ENCODE data around the gene SLFNL1. TPM values are rescaled to one million over a fixed set of nuclear protein-coding genes. Genes with fewer than 3 reads are reported as not detected.
A peak's percentile ranks its signal among the peaks of the same experiment; 100 is the strongest.

Gene SLFNL1
- total and polyA plus RNA-seq, 4 experiments from 2014 or later: 0.77 to 1.6 (median 1.2) TPM; not detected in 1

DNA sequence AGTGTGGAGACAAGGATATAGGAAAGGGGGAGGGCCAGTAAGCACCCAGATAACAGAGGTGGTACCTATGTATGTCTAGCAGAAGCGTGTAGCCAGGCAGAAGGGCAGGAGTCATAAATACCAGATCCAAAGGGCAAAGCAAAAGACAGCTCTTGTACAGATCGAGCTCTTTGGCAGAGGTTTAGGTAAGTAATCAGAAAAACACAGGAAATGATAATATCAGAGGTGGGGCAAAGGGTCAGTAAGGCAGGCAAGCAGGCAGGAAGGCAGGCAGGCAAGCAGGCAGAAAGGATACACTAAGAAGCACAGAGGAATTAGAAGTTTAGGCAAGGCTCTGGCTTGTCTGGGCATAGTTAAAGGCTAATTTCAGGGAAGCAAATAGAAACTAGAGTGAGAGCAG, 22.7 kb upstream of the SLFNL1 start:
- ChIA-PET POLR2A (ENCODE audit: partially characterized antibody) (no interaction called here), CTCF (ENCODE audit: partially characterized antibody) (no interaction called here)
- H3K36me3 ChIP-seq (ENCODE audit: insufficient read depth, low read length): peaks cover 14% of the 10 kb centered on the region
- H3K4me1 ChIP-seq (ENCODE audit: insufficient read depth, low read length): peaks cover 10% of the 10 kb centered on the region
- peak overlapping the region in 1 of 8 donors; percentile 12 for H3K4me3 Mint-ChIP-seq
- H3K9me3 Mint-ChIP-seq: no peaks in the 10 kb centered on the region
- no peak overlapping the region for H3K27ac ChIP-seq (ENCODE audit: low read depth, low read length)
- peak overlapping the region in 5 of 7 donors; percentile 54 to 79 (median 73) for H3K27ac Mint-ChIP-seq
- intact Hi-C loops (cut with micrococcal nuclease): no loop called here
- no peak for DNase-seq
- peaks cover 6 to 13% (median 8%) of the 10 kb centered on the region in 4 donors for H3K4me1 Mint-ChIP-seq
- no peaks in the 10 kb centered on the region for H3K27me3 ChIP-seq (ENCODE audit: insufficient read depth, low read length)
- H3K27me3 Mint-ChIP-seq: no peaks in the 10 kb centered on the region
- H3K9me3 ChIP-seq (ENCODE audit: control insufficient read depth in 1 of 2, low read length in 2 of 2): no peaks in the 10 kb centered on the region
- H3K4me3 ChIP-seq (ENCODE audit: low read length in 2 of 2): no peak overlapping the region
- peaks cover 57 to 60% of the 10 kb centered on the region in 2 donors for H3K36me3 Mint-ChIP-seq

DNA sequence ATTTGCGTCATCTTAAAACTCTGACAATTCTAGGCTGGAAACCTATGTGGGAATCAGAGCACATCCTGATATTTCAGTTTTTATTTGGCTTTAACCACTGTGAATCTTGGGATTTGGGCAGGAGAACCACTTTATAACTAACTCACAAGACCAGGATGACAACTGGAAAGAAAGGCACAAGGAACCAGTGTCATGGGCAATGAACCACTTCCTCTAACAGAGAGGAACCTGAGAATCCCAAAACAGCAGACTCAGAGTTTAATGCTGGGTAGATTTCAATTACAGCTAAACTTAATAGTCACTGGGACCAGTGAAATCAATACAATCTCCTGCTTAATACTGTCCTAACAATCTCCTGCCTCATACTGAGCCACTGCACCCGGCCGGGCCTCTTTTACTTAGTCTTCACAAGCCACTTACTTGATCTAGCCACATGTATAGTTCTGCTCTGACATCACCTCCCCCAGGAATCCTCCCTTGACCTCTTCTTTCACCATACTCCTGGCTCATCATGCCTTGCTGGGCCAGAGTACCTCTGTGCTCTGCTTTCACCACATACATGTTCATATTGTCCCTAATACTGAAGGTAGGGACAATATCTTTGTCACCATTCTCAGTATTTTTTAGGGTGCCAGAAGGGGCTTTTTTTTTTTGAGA, 20.2 kb upstream of the SLFNL1 start:
- no peak overlapping the region for H3K27ac ChIP-seq (ENCODE audit: low read depth, low read length)
- no peaks in the 10 kb centered on the region for H3K9me3 ChIP-seq (ENCODE audit: control insufficient read depth in 1 of 2, low read length in 2 of 2)
- peak overlapping the region in 1 of 7 donors; percentile 65 for H3K27ac Mint-ChIP-seq
- H3K9me3 Mint-ChIP-seq: no peaks in the 10 kb centered on the region
- intact Hi-C loops (cut with micrococcal nuclease): no loop called here
- peaks cover 45 to 47% of the 10 kb centered on the region in 2 donors for H3K36me3 Mint-ChIP-seq
- H3K4me1 Mint-ChIP-seq: peaks cover 6 to 13% (median 8%) of the 10 kb centered on the region in 4 donors
- no peaks in the 10 kb centered on the region for H3K27me3 ChIP-seq (ENCODE audit: insufficient read depth, low read length)
- H3K4me1 ChIP-seq (ENCODE audit: insufficient read depth, low read length): peaks cover 10% of the 10 kb centered on the region
- H3K4me3 Mint-ChIP-seq: no peak overlapping the region
- POLR2A ChIA-PET (ENCODE audit: partially characterized antibody): no interaction called here
- H3K4me3 ChIP-seq (ENCODE audit: low read length in 2 of 2): no peak overlapping the region
- no peak for DNase-seq
- H3K36me3 ChIP-seq (ENCODE audit: insufficient read depth, low read length): peaks cover 13% of the 10 kb centered on the region
- CTCF ChIA-PET (ENCODE audit: partially characterized antibody): no interaction called here
- no peaks in the 10 kb centered on the region for H3K27me3 Mint-ChIP-seq

DNA sequence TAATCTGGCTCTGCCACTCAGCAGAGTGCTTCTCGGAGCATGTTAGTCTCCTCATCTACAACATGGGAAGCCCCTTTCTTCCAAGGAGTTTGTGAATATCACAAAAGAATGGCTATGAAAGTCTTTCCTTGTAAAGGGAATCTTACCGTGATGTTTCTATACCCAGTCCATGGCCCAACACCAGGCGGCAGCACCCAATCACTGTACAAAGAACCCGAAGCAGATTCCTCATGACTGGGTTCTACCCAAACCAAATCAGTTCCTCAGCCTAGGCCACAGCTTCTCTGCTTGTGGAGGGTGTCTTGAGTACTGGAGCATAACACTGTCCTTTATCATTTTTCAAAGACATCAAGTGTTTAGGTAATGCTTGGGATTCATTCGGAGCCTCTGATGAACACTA, 16.6 kb upstream of the SLFNL1 start:
- ChIA-PET CTCF (ENCODE audit: partially characterized antibody) (no interaction called here), POLR2A (ENCODE audit: partially characterized antibody) (no interaction called here)
- H3K4me3 ChIP-seq (ENCODE audit: low read length in 2 of 2): no peak overlapping the region
- H3K27ac ChIP-seq (ENCODE audit: low read depth, low read length): no peak overlapping the region
- intact Hi-C loops (cut with micrococcal nuclease): no loop called here
- peaks cover 7% of the 10 kb centered on the region for H3K36me3 ChIP-seq (ENCODE audit: insufficient read depth, low read length)
- Mint-ChIP-seq H3K4me3 (no peak overlapping the region), H3K27ac (no peak overlapping the region), H3K4me1 (peaks cover 0 to 3% (median 1%) of the 10 kb centered on the region in 4 donors), H3K9me3 (no peaks in the 10 kb centered on the region), H3K36me3 (peaks cover 32 to 33% of the 10 kb centered on the region in 2 donors), H3K27me3 (no peaks in the 10 kb centered on the region)
- no peaks in the 10 kb centered on the region for H3K4me1 ChIP-seq (ENCODE audit: insufficient read depth, low read length)
- no peak for DNase-seq
- H3K9me3 ChIP-seq (ENCODE audit: control insufficient read depth in 1 of 2, low read length in 2 of 2): no peaks in the 10 kb centered on the region
- no peaks in the 10 kb centered on the region for H3K27me3 ChIP-seq (ENCODE audit: insufficient read depth, low read length)

DNA sequence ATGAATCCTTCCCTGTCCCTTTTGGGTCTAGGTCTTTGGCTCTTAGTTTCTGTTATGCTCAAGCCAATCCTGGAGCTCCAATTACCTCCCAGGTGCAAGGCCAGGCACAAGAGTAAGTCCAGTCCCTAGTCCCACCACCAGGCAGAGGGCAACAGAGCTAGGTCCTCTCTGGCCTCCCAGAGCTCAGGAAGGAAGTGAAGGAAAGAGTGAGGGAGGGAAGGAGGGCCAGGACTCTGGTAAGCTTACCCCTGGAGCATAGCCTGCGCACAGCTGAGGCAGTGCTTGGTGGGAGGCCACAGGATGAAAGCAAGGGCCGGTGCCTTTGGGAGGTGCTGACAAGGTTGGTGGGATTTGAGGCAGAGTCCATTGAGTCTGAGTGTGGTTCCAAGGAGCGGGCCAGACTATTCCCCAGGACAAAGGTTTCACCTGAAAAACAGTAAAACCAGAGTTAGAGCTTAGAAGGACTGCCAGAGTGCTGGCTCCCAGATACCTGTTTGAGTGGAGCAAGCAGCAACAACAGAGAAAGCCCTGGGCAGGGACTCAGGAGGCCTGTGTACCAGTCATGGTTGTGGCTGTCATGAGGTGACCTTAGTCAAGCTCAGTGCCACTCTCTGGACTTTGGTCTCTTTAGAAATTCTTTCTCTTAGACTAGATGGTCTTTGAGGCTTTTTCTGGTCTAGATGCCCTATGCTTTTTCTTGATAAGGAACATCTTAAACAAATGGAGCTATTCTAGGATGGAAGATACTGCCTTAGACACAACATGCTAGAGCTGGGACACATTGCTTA, 15.8 kb upstream of the SLFNL1 start:
- CTCF ChIA-PET (ENCODE audit: partially characterized antibody): no interaction called here
- intact Hi-C loops (cut with micrococcal nuclease): no loop called here
- peaks cover 7% of the 10 kb centered on the region for H3K36me3 ChIP-seq (ENCODE audit: insufficient read depth, low read length)

DNA sequence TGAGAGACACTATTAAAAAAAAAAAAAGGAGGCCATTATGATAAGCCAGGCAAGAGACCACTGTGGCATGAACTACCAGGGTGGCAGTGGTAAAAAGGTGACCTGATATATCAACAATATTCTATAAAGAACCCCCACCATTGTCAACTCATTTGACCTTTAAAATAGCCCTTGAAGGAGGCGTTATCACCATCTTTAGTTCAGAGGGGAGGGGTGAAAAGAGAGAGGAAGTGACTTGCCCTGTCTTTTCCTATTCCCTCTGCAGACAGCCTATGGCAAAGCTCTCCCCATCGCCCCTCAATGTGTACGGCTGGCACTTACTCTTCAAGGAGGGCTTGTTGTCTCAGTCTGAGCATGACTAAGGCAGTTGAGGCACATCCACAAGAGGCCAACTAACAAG, 11.7 kb upstream of the SLFNL1 start:
- Histone ChIP-seq H3K9me3 (ENCODE audit: control insufficient read depth in 1 of 2, low read length in 2 of 2) (no peaks in the 10 kb centered on the region), H3K4me1 (ENCODE audit: insufficient read depth, low read length) (no peaks in the 10 kb centered on the region), H3K27ac (ENCODE audit: low read depth, low read length) (no peak overlapping the region), H3K4me3 (ENCODE audit: low read length in 2 of 2) (no peak overlapping the region), H3K27me3 (ENCODE audit: insufficient read depth, low read length) (no peaks in the 10 kb centered on the region), H3K36me3 (ENCODE audit: insufficient read depth, low read length) (peaks cover 16% of the 10 kb centered on the region)
- Mint-ChIP-seq H3K4me3 (no peak overlapping the region), H3K9me3 (no peaks in the 10 kb centered on the region), H3K4me1 (peaks cover 0 to 3% (median 0%) of the 10 kb centered on the region in 4 donors), H3K27ac (no peak overlapping the region), H3K36me3 (peaks cover 27 to 44% of the 10 kb centered on the region in 2 donors), H3K27me3 (no peaks in the 10 kb centered on the region)
- intact Hi-C loops (cut with micrococcal nuclease): no loop called here
- DNase-seq: no peak
- ChIA-PET CTCF (ENCODE audit: partially characterized antibody) (no interaction called here), POLR2A (ENCODE audit: partially characterized antibody) (no interaction called here)

More for the DNA sequence above, 15.8 kb upstream of the SLFNL1 start:
- H3K27me3 ChIP-seq (ENCODE audit: insufficient read depth, low read length): no peaks in the 10 kb centered on the region
- H3K27ac ChIP-seq (ENCODE audit: low read depth, low read length): no peak overlapping the region
- no peak overlapping the region for H3K27ac Mint-ChIP-seq
- H3K36me3 Mint-ChIP-seq: peaks cover 31 to 33% of the 10 kb centered on the region in 2 donors
- no peaks in the 10 kb centered on the region for H3K27me3 Mint-ChIP-seq
- no peak overlapping the region for H3K4me3 ChIP-seq (ENCODE audit: low read length in 2 of 2)
- H3K4me1 ChIP-seq (ENCODE audit: insufficient read depth, low read length): no peaks in the 10 kb centered on the region
- no peak overlapping the region for H3K4me3 Mint-ChIP-seq
- H3K9me3 ChIP-seq (ENCODE audit: control insufficient read depth in 1 of 2, low read length in 2 of 2): no peaks in the 10 kb centered on the region
- DNase-seq: no peak
- POLR2A ChIA-PET (ENCODE audit: partially characterized antibody): no interaction called here
- peaks cover 0 to 3% (median under 1%) of the 10 kb centered on the region in 4 donors for H3K4me1 Mint-ChIP-seq
- no peaks in the 10 kb centered on the region for H3K9me3 Mint-ChIP-seq

- DNase-seq: no peak
- H3K36me3 Mint-ChIP-seq: peaks cover 27 to 48% of the 10 kb centered on the region in 2 donors
- no peak overlapping the region for H3K27ac Mint-ChIP-seq
- peaks cover 0 to 3% (median 0%) of the 10 kb centered on the region in 4 donors for H3K4me1 Mint-ChIP-seq
- CTCF ChIA-PET (ENCODE audit: partially characterized antibody): no interaction called here
- intact Hi-C loops (cut with micrococcal nuclease): no loop called here
- POLR2A ChIA-PET (ENCODE audit: partially characterized antibody): no interaction called here
- Histone ChIP-seq H3K4me1 (ENCODE audit: insufficient read depth, low read length) (no peaks in the 10 kb centered on the region), H3K4me3 (ENCODE audit: low read length in 2 of 2) (no peak overlapping the region), H3K27me3 (ENCODE audit: insufficient read depth, low read length) (no peaks in the 10 kb centered on the region), H3K9me3 (ENCODE audit: control insufficient read depth in 1 of 2, low read length in 2 of 2) (no peaks in the 10 kb centered on the region), H3K36me3 (ENCODE audit: insufficient read depth, low read length) (peaks cover 15% of the 10 kb centered on the region), H3K27ac (ENCODE audit: low read depth, low read length) (no peak overlapping the region)
- no peak overlapping the region for H3K4me3 Mint-ChIP-seq
- no peaks in the 10 kb centered on the region for H3K27me3 Mint-ChIP-seq
- H3K9me3 Mint-ChIP-seq: no peaks in the 10 kb centered on the region
Observed at GRCh38 chr1:41032147-41032546, 10.6 kb upstream of the SLFNL1 start.

DNA sequence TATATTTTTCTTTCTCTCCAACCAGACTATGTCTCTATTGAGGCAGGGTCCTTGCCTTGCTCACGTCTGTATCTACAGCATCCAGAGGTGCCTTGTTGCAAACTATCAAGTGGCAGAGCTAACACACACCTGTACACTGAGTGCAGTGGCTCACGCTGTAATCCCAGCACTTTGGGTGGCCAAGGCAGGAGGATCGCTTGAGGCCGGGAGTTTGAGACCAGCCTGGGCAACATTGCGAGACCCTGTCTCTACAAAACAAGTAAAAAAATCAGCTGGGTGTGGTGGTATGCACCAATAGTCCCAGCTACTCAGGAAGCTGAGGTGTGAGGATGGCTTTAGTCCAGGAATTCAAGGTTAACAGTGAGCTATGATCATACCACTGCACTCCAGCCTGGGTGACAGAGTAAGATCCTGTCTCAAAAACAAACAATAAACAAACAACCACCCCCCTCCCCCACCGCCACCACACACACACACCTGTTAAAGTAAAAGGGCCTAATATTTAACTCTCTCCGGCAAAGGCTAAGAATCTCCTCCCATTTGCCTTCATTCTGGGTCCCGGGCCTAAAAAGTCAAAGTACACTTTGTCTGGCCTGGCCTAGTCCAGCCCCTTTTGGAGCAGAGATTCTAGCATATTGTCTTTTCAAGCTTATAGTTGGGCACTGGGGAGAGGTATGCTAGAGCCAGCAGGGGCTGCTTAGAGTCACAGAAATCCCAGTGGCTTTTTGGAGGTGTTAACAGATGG, 9.5 kb upstream of the SLFNL1 start:
- Histone ChIP-seq H3K36me3 (ENCODE audit: insufficient read depth, low read length) (peaks cover 19% of the 10 kb centered on the region), H3K9me3 (ENCODE audit: control insufficient read depth in 1 of 2, low read length in 2 of 2) (no peaks in the 10 kb centered on the region), H3K4me1 (ENCODE audit: insufficient read depth, low read length) (peaks cover 5% of the 10 kb centered on the region), H3K4me3 (ENCODE audit: low read length in 2 of 2) (no peak overlapping the region), H3K27ac (ENCODE audit: low read depth, low read length) (no peak overlapping the region), H3K27me3 (ENCODE audit: insufficient read depth, low read length) (no peaks in the 10 kb centered on the region)
- H3K27ac Mint-ChIP-seq: peak overlapping the region in 2 of 7 donors; percentile 40 to 43
- H3K4me1 Mint-ChIP-seq: peaks cover 4 to 9% (median 4%) of the 10 kb centered on the region in 4 donors
- no peak overlapping the region for H3K4me3 Mint-ChIP-seq
- POLR2A ChIA-PET (ENCODE audit: partially characterized antibody): no interaction called here
- no peaks in the 10 kb centered on the region for H3K27me3 Mint-ChIP-seq
- intact Hi-C loops (cut with micrococcal nuclease): no loop called here
- CTCF ChIA-PET (ENCODE audit: partially characterized antibody): interaction anchor here (1.0 kb wide), 1 partner anchor 78 kb away, joined by 3 read pairs; no protein-coding TSS in a partner anchor
- DNase-seq: no peak
- H3K9me3 Mint-ChIP-seq: no peaks in the 10 kb centered on the region
- peaks cover 31 to 53% of the 10 kb centered on the region in 2 donors for H3K36me3 Mint-ChIP-seq

All from CD4-positive, alpha-beta memory T cell (primary cell).